Peyer's patch (tissue), 4 donors: ENCODE data around the gene TRERF1. TPM values are rescaled to one million over a fixed set of nuclear protein-coding genes. Genes with fewer than 3 reads are reported as not detected.

Experiments
- DNase-seq, 3 donors: peaks; one replicate each; pipeline ENCODE4 v3.0.0-alpha.2; 2017 to 2019
- H3K27ac ChIP-seq, 4 donors: fragments of 200-600 bp; sonication (generic); one replicate each; pipeline ENCODE4 v1.5.1; 2016 to 2019
- H3K27me3 ChIP-seq, 2 donors: fragments of 200-600 bp; sonication (generic); one replicate each; pipeline ENCODE4 v1.5.1; 2019
- H3K36me3 ChIP-seq, 3 donors: fragments of 200-600 bp; sonication (generic); one replicate each; pipeline ENCODE4 v1.5.1; 2016 to 2019
- H3K4me1 ChIP-seq, 4 donors: fragments of 200-600 bp; sonication (generic); one replicate each; pipeline ENCODE4 v1.5.1; 2016 to 2019
- H3K4me3 ChIP-seq, 4 donors: fragments of 200-600 bp; sonication (generic); 1 replicate in 3 of 4; 2 replicates in 1 of 4; pipeline ENCODE4 v1.5.1; 2016 to 2019; ENCODE audit warnings: mild to moderate bottlenecking in 1 of 4
- H3K9me3 ChIP-seq, 4 donors: fragments of 200-600 bp; sonication (generic); one replicate each; pipeline ENCODE4 v1.5.1; 2016 to 2019; ENCODE audit warnings: mild to moderate bottlenecking in 1 of 4
- CTCF ChIP-seq, 6 experiments: fragments of 450-650 bp in 4 of 6; fragments of 200-600 bp in 2 of 6; sonication (generic) in 1 of 6; IDR thresholded peaks; one replicate each; pipeline ENCODE4 v1.5.1; 2017 to 2019; ENCODE audit warnings: antibody characterized with exemption in 6 of 6, mild to moderate bottlenecking in 3 of 6, moderate library complexity in 1 of 6
- POLR2A ChIP-seq, 2 donors: fragments of 450-650 bp; IDR thresholded peaks; one replicate each; pipeline ENCODE4 v1.5.1; 2017; ENCODE audit warnings: antibody characterized with exemption in 2 of 2, mild to moderate bottlenecking in 2 of 2, moderate library complexity in 2 of 2
- total RNA-seq, 4 donors: library from RNA; depleted of rRNA; stranded (reverse); fragments of >200 nt; gene quantifications; one replicate each; pipeline ENCODE4 v1.1.0, GENCODE V29; 2016

TRERF1 gene
- total RNA-seq, 4 donors from 2014 or later: 4.6 to 28.1 (median 8.5) TPM

- no peak for DNase-seq
- H3K36me3 ChIP-seq: peaks cover 0 to 5% (median 0%) of the 10 kb centered on the region in 3 donors
- peaks cover 4 to 15% (median 8%) of the 10 kb centered on the region in 4 donors for H3K4me1 ChIP-seq
- no peaks in the 10 kb centered on the region for H3K27me3 ChIP-seq
- TF ChIP-seq POLR2A (IDR thresholded peaks at IDR 0.05): no peak
- no peak for TF ChIP-seq CTCF (IDR thresholded peaks at IDR 0.05)
- peaks cover 0 to 3% (median 0%) of the 10 kb centered on the region in 4 donors for H3K9me3 ChIP-seq
- H3K4me3 ChIP-seq: no peak overlapping the region
- no peak overlapping the region for H3K27ac ChIP-seq
These were observed 18.3 kb downstream of the TRERF1 start for GRCh38 chr6:42433409-42433808.

- H3K9me3 ChIP-seq: peaks cover 0 to 3% (median 0%) of the 10 kb centered on the region in 4 donors
- DNase-seq: no peak
- H3K27ac ChIP-seq: no peak overlapping the region
- H3K4me3 ChIP-seq: no peak overlapping the region
- H3K36me3 ChIP-seq: peaks cover 0 to 5% (median 0%) of the 10 kb centered on the region in 3 donors
- TF ChIP-seq POLR2A (IDR thresholded peaks at IDR 0.05) (no peak), CTCF (IDR thresholded peaks at IDR 0.05) (no peak)
- H3K27me3 ChIP-seq: no peaks in the 10 kb centered on the region
- H3K4me1 ChIP-seq: peaks cover 7 to 17% (median 10%) of the 10 kb centered on the region in 4 donors
These were observed 19.8 kb downstream of the TRERF1 start for GRCh38 chr6:42431877-42432276.

GRCh38 chr6:42431356-42431755, 20.4 kb downstream of the TRERF1 start:
- Histone ChIP-seq H3K4me3 (no peak overlapping the region), H3K4me1 (peaks cover 7 to 15% (median 10%) of the 10 kb centered on the region in 4 donors), H3K36me3 (peaks cover 0 to 5% (median 0%) of the 10 kb centered on the region in 3 donors), H3K27me3 (no peaks in the 10 kb centered on the region), H3K9me3 (peaks cover 0 to 3% (median 0%) of the 10 kb centered on the region in 4 donors), H3K27ac (no peak overlapping the region)
- TF ChIP-seq POLR2A (IDR thresholded peaks at IDR 0.05) (no peak), CTCF (IDR thresholded peaks at IDR 0.05) (no peak)
- no peak for DNase-seq

- H3K9me3 ChIP-seq: peaks cover 0 to 3% (median 0%) of the 10 kb centered on the region in 4 donors
- DNase-seq: no peak
- no peak overlapping the region for H3K4me3 ChIP-seq
- peaks cover 7 to 20% (median 10%) of the 10 kb centered on the region in 4 donors for H3K4me1 ChIP-seq
- H3K27ac ChIP-seq: no peak overlapping the region
- H3K27me3 ChIP-seq: no peaks in the 10 kb centered on the region
- TF ChIP-seq CTCF (IDR thresholded peaks at IDR 0.05): no peak
- TF ChIP-seq POLR2A (IDR thresholded peaks at IDR 0.05): no peak
- H3K36me3 ChIP-seq: peaks cover 0 to 5% (median 0%) of the 10 kb centered on the region in 3 donors
These were observed 21.9 kb downstream of the TRERF1 start for GRCh38 chr6:42429836-42430235.

GRCh38 chr6:42429042-42429585, 22.6 kb downstream of the TRERF1 start:
- H3K27me3 ChIP-seq: no peaks in the 10 kb centered on the region
- H3K4me1 ChIP-seq: peaks cover 7 to 28% (median 10%) of the 10 kb centered on the region in 4 donors
- H3K36me3 ChIP-seq: peaks cover 0 to 5% (median 0%) of the 10 kb centered on the region in 3 donors
- H3K27ac ChIP-seq: peak overlapping the region in 3 of 4 donors; percentile 46 to 68 (median 57)
- H3K9me3 ChIP-seq: peaks cover 0 to 3% (median 0%) of the 10 kb centered on the region in 4 donors
- DNase-seq: no peak
- no peak overlapping the region for H3K4me3 ChIP-seq
- TF ChIP-seq POLR2A (IDR thresholded peaks at IDR 0.05): no peak
- TF ChIP-seq CTCF (IDR thresholded peaks at IDR 0.05): no peak
